CD4-positive, alpha-beta T cell treated with Interleukin-15 for 4 hours (primary cell): Measurements from ENCODE around the gene TMEM190.

Experiments
- DNase-seq: peaks from one replicate; pipeline ENCODE4 v3.0.0-alpha.2; 2020; ENCODE audit warnings: low spot score

The TMEM190 gene

GRCh38 chr19:55423225-55424005 is 46.8 kb downstream of the TMEM190 start:
- DNase-seq = no peak

- no peak for DNase-seq
These were observed 47.9 kb downstream of the TMEM190 start for GRCh38 chr19:55424518-55424917.

- no peak for DNase-seq
These were observed 49.4 kb downstream of the TMEM190 start for GRCh38 chr19:55426042-55426441.
